CD4-positive, CD25-positive, alpha-beta regulatory T cell (primary cell): Measurements from ENCODE around the gene CSTB. TPM values are rescaled to one million over a fixed set of nuclear protein-coding genes. Genes with fewer than 3 reads are reported as not detected.

Experiments
- ATAC-seq, 2 donors: fragments of 150-1000 bp; cut with Tn5 transposase; one replicate each; pipeline ENCODE4 v1.10.0; 2021; ENCODE audit warnings: low read depth in 2 of 2, moderate number of reproducible peaks in 2 of 2, moderate library complexity in 1 of 2
- DNase-seq, 3 donors: peaks; one replicate each; pipeline versions ENCODE4 v3.0.0 to v3.0.0-alpha.2; 2012 to 2022; ENCODE audit warnings: mixed read lengths in 1 of 3
- H3K27ac ChIP-seq: one replicate; pipeline ENCODE4 v1.7.0; 2013; ENCODE audit warnings: mild to moderate bottlenecking, low read length; ENCODE audit not compliant: insufficient read depth, poor library complexity, severe bottlenecking
- H3K27me3 ChIP-seq: one replicate; pipeline ENCODE4 v1.7.0; 2013; ENCODE audit warnings: low read length; ENCODE audit not compliant: control insufficient read depth, insufficient read depth
- H3K36me3 ChIP-seq: one replicate; pipeline ENCODE4 v1.7.0; 2013; ENCODE audit warnings: mild to moderate bottlenecking, low read length, moderate library complexity; ENCODE audit not compliant: control insufficient read depth, insufficient read depth
- H3K4me1 ChIP-seq: 2 replicates; pipeline ENCODE4 v1.7.0; 2013; ENCODE audit warnings: mild to moderate bottlenecking, low read length; ENCODE audit not compliant: insufficient read depth, control insufficient read depth, poor library complexity, severe bottlenecking
- H3K4me3 ChIP-seq: one replicate; pipeline ENCODE4 v1.7.0; 2013; ENCODE audit warnings: low read depth, mild to moderate bottlenecking, low read length, moderate library complexity
- H3K9me3 ChIP-seq, 2 experiments: 1 replicate in 1 of 2; 2 replicates in 1 of 2; pipeline ENCODE4 v1.7.0; 2013; ENCODE audit warnings: low read length in 2 of 2, mild to moderate bottlenecking in 1 of 2, moderate library complexity in 1 of 2; ENCODE audit not compliant: control insufficient read depth in 2 of 2
- H3K27ac Mint-ChIP-seq, 3 donors: one replicate each; pipeline ENCODE4 v1.8.0; 2020 to 2022; ENCODE audit warnings: mild to moderate bottlenecking in 3 of 3, mixed read lengths in 3 of 3, moderate library complexity in 2 of 3
- H3K27me3 Mint-ChIP-seq: one replicate; pipeline ENCODE4 v1.8.0; 2022; ENCODE audit warnings: mild to moderate bottlenecking, mixed read lengths
- H3K36me3 Mint-ChIP-seq: one replicate; pipeline ENCODE4 v1.8.0; 2020; ENCODE audit warnings: mixed read lengths
- H3K4me1 Mint-ChIP-seq, 4 donors: one replicate each; pipeline ENCODE4 v1.8.0; 2020 to 2022; ENCODE audit warnings: mixed read lengths in 4 of 4, mild to moderate bottlenecking in 1 of 4
- H3K4me3 Mint-ChIP-seq, 4 donors: one replicate each; pipeline ENCODE4 v1.8.0; 2020 to 2022; ENCODE audit warnings: mild to moderate bottlenecking in 4 of 4, mixed read lengths in 4 of 4, moderate library complexity in 3 of 4
- H3K9me3 Mint-ChIP-seq, 7 donors: one replicate each; pipeline ENCODE4 v1.8.0; 2020 to 2022; ENCODE audit warnings: mixed read lengths in 7 of 7, mild to moderate bottlenecking in 3 of 7, moderate library complexity in 2 of 7
- polyA plus RNA-seq, 4 donors: library from polyadenylated mRNA; unstranded; fragments of 300-500 nt; fragmentation: Illumina TruSeq; gene quantifications; one replicate each; pipeline ENCODE4 v1.2.3, GENCODE V29; 2021
- total RNA-seq: library from RNA; stranded (reverse); gene quantifications from one replicate; pipeline ENCODE4 v1.2.3, GENCODE V29; 2022

Gene CSTB
- total and polyA plus RNA-seq, 5 donors from 2014 or later, result 24.5 to 138 (median 84.2) TPM

GRCh38 chr21:43781846-43782245 lies 5.7 kb upstream of the CSTB start:
- ATAC-seq, result no peak

GRCh38 chr21:43779660-43780059 lies 3.6 kb upstream of the CSTB start:
- Histone ChIP-seq H3K36me3 (no peaks in the 10 kb centered on the region), H3K27me3 (no peaks in the 10 kb centered on the region), H3K27ac (no peak overlapping the region), H3K4me3 (no peak overlapping the region), H3K9me3 (no peaks in the 10 kb centered on the region), H3K4me1 (peaks cover 25% of the 10 kb centered on the region)
- H3K27me3 Mint-ChIP-seq, result no peaks in the 10 kb centered on the region
- peak overlapping the region in 1 of 3 donors; percentile 18 for H3K27ac Mint-ChIP-seq
- peaks cover 5 to 34% (median 22%) of the 10 kb centered on the region in 4 donors for H3K4me1 Mint-ChIP-seq
- DNase-seq (no peak), ATAC-seq (no peak)
- peak overlapping the region in 3 of 4 donors; percentile 36 to 88 (median 41) for H3K4me3 Mint-ChIP-seq
- no peaks in the 10 kb centered on the region for H3K36me3 Mint-ChIP-seq
- H3K9me3 Mint-ChIP-seq, result peaks cover 0 to 2% (median 0%) of the 10 kb centered on the region in 7 donors

More at GRCh38 chr21:43781846-43782245, 5.7 kb upstream of the CSTB start:
- Histone ChIP-seq H3K36me3 (no peaks in the 10 kb centered on the region), H3K27me3 (no peaks in the 10 kb centered on the region), H3K4me3 (no peak overlapping the region), H3K4me1 (peaks cover 12% of the 10 kb centered on the region), H3K9me3 (no peaks in the 10 kb centered on the region), H3K27ac (no peak overlapping the region)
- H3K9me3 Mint-ChIP-seq, result peaks cover 0 to 2% (median 0%) of the 10 kb centered on the region in 7 donors
- no peak for DNase-seq
- no peaks in the 10 kb centered on the region for H3K36me3 Mint-ChIP-seq
- H3K4me1 Mint-ChIP-seq, result peaks cover 0 to 26% (median 16%) of the 10 kb centered on the region in 4 donors
- no peak overlapping the region for H3K27ac Mint-ChIP-seq
- H3K27me3 Mint-ChIP-seq, result no peaks in the 10 kb centered on the region
- peak overlapping the region in 2 of 4 donors; percentile 27 to 56 for H3K4me3 Mint-ChIP-seq

DNA sequence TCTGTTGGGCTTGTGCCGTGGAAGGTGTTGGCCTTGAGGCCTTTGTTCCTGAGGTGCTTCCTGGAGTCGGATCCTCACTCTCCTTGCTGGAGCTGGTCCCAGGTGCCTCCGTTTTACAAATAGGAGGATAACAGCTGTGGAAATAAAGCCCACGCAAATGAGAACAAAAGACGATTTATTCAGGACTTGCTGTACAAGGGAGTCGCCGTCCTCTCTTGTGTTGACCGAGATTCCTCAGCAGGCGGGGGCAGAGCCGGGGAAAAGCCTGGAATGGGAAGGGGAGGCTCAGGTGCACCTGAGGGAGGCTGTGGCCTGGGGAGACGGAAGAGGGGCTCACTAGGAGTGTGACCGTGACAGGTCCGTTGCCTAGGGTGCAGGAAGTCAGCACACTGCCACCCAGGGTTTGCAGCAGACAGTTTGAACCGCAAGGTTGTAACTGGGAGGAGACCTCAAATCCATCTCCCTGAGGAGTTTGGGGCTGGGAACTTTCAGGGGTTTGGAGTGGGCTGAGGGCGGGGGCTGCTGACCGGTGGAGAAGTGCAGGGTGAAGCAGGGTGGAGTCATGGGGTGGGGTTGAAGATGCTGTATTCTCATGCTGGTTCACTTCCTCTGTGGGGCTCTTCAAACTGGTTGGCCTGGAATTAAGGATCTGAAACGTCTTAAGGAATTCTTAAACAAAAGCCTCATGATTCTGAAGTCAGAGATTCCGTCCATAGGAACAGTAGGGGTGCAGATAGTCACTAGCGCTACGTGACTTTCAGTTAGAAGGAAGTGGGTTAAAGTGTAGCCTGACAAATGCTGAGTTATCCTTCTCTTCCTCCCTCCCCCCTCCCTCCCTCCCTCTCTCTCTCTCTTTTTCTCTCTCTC lies 2.6 kb upstream of the CSTB start:
- Mint-ChIP-seq H3K27ac (peak overlapping the region; percentile 11 to 84 (median 72)), H3K9me3 (peaks cover 0 to 2% (median 0%) of the 10 kb centered on the region in 7 donors), H3K27me3 (no peaks in the 10 kb centered on the region), H3K4me1 (peaks cover 9 to 41% (median 27%) of the 10 kb centered on the region in 4 donors), H3K4me3 (peak overlapping the region; percentile 49 to 90 (median 75)), H3K36me3 (peaks cover 6% of the 10 kb centered on the region)
- Histone ChIP-seq H3K27me3 (no peaks in the 10 kb centered on the region), H3K27ac (no peak overlapping the region), H3K4me3 (no peak overlapping the region), H3K4me1 (peaks cover 31% of the 10 kb centered on the region), H3K9me3 (no peaks in the 10 kb centered on the region), H3K36me3 (peaks cover 8% of the 10 kb centered on the region)
- DNase-seq (peak in 1 of 3 donors; percentile 57), ATAC-seq (no peak)

- DNase-seq (no peak), ATAC-seq (no peak)
- H3K4me3 Mint-ChIP-seq, result peak overlapping the region; percentile 85 to 96 (median 92)
- H3K9me3 Mint-ChIP-seq, result peaks cover 0 to 2% (median 0%) of the 10 kb centered on the region in 7 donors
- peaks cover 6% of the 10 kb centered on the region for H3K36me3 Mint-ChIP-seq
- H3K36me3 ChIP-seq, result peaks cover 16% of the 10 kb centered on the region
- no peaks in the 10 kb centered on the region for H3K27me3 ChIP-seq
- peaks cover 31% of the 10 kb centered on the region for H3K4me1 ChIP-seq
- H3K27ac ChIP-seq, result no peak overlapping the region
- peak overlapping the region; percentile 11 to 84 (median 36) for H3K27ac Mint-ChIP-seq
- H3K4me1 Mint-ChIP-seq, result peaks cover 10 to 48% (median 28%) of the 10 kb centered on the region in 4 donors
- H3K4me3 ChIP-seq, result no peak overlapping the region
- no peaks in the 10 kb centered on the region for H3K9me3 ChIP-seq
- no peaks in the 10 kb centered on the region for H3K27me3 Mint-ChIP-seq
These were observed 1.8 kb upstream of the CSTB start for GRCh38 chr21:43777953-43778352.

- peaks cover 6% of the 10 kb centered on the region for H3K36me3 Mint-ChIP-seq
- H3K27me3 Mint-ChIP-seq, result no peaks in the 10 kb centered on the region
- H3K4me3 Mint-ChIP-seq, result peak overlapping the region; percentile 94 to 98 (median 97)
- no peaks in the 10 kb centered on the region for H3K9me3 ChIP-seq
- peak overlapping the region; percentile 80 for H3K4me3 ChIP-seq
- peaks cover 0 to 2% (median 0%) of the 10 kb centered on the region in 7 donors for H3K9me3 Mint-ChIP-seq
- H3K4me1 Mint-ChIP-seq, result peaks cover 10 to 48% (median 26%) of the 10 kb centered on the region in 4 donors
- H3K27ac Mint-ChIP-seq, result peak overlapping the region in 2 of 3 donors; percentile 87
- H3K27ac ChIP-seq, result no peak overlapping the region
- ATAC-seq, result no peak
- no peaks in the 10 kb centered on the region for H3K27me3 ChIP-seq
- no peak for DNase-seq
- H3K4me1 ChIP-seq, result peaks cover 31% of the 10 kb centered on the region
- H3K36me3 ChIP-seq, result peaks cover 16% of the 10 kb centered on the region
These were observed 918 bp downstream of the CSTB start for GRCh38 chr21:43775190-43775589.

GRCh38 chr21:43774163-43774562 lies 1.9 kb downstream of the CSTB start:
- H3K36me3 ChIP-seq, result peaks cover 16% of the 10 kb centered on the region
- H3K27ac ChIP-seq, result no peak overlapping the region
- Mint-ChIP-seq H3K4me1 (peaks cover 10 to 44% (median 25%) of the 10 kb centered on the region in 4 donors), H3K4me3 (peak overlapping the region; percentile 53 to 98 (median 95)), H3K36me3 (peaks cover 6% of the 10 kb centered on the region), H3K27me3 (no peaks in the 10 kb centered on the region), H3K9me3 (peaks cover 0 to 2% (median 0%) of the 10 kb centered on the region in 7 donors), H3K27ac (peak overlapping the region in 1 of 3 donors; percentile 52)
- no peaks in the 10 kb centered on the region for H3K9me3 ChIP-seq
- peaks cover 31% of the 10 kb centered on the region for H3K4me1 ChIP-seq
- no peaks in the 10 kb centered on the region for H3K27me3 ChIP-seq
- no peak overlapping the region for H3K4me3 ChIP-seq
- ATAC-seq, result no peak
- DNase-seq, result no peak

DNA sequence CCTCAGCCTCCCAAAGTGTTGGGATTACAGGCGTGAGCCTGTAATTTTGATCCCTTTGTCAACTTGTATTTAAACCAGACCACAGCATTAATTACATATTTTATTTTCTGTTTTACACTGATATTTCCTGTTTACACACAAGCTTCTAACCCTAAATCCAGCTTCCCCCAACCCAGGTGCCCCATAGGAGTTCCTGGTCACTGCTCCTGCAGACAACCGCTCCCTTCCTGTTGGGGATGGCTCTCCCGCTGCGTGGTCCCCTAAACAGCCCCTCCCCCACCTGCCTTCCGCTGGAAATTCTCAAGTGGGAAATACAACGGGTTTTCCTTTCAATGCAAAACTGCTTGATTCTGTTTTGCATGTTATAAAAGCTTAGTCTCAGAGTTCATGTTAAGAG lies 3.7 kb downstream of the CSTB start:
- Histone ChIP-seq H3K27me3 (no peaks in the 10 kb centered on the region), H3K36me3 (peaks cover 16% of the 10 kb centered on the region), H3K4me1 (peaks cover 19% of the 10 kb centered on the region), H3K27ac (no peak overlapping the region), H3K4me3 (no peak overlapping the region), H3K9me3 (no peaks in the 10 kb centered on the region)
- peak overlapping the region in 1 of 4 donors; percentile 25 for H3K4me3 Mint-ChIP-seq
- H3K27me3 Mint-ChIP-seq, result no peaks in the 10 kb centered on the region
- peaks cover 10 to 29% (median 16%) of the 10 kb centered on the region in 4 donors for H3K4me1 Mint-ChIP-seq
- peaks cover 0 to 2% (median 0%) of the 10 kb centered on the region in 7 donors for H3K9me3 Mint-ChIP-seq
- no peak overlapping the region for H3K27ac Mint-ChIP-seq
- peaks cover 6% of the 10 kb centered on the region for H3K36me3 Mint-ChIP-seq
- ATAC-seq, result no peak
- no peak for DNase-seq
